ENCODE measurements around the gene CHD9.
A peak's percentile ranks its signal among the peaks of the same experiment; 100 is the strongest.
"Not testable (repeated sequence)": the region's sequence is repeated elsewhere in the genome, so short reads cannot be mapped to it uniquely, and the experiment has no call there.

Gene CHD9

DNA sequence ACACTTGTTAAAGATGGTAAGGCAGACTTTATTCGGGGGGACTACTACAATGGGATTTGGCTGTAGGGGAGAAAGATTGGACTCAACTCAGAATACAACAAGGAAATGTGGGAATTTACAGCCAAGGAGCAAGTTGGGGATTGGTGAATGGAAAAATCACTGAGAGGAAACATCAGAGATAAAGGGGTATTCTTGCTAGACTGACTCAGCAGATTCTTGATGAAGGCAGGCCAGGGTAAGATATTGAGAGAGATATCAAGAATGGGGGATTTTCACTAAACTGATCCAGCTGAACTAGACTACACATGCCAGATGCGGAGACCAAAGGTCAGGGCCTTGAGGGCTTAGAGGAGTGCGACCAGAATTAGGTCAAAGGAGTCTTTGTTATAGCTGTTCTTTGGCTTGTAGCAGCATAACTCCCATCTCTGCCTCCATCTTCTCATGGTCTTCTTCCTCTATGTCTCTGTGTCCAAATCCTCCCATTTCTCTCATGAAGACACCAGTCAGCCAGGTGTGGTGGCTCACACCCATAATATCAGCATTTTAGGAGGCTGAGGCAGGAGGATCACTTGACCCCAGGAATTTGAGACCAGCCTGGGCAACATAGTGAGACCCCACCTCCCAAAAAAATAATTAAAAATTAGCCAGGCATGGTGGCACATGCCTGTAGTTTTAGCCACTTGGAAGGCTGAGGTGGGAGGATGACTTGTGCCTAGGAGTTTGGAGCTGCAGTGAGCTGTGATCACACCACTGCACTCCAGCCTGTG, 19.4 kb upstream of the CHD9 start:
- H3K4me3 ChIP-seq (ENCODE audit: low read depth, low read length): no peak overlapping the region
- no peak for TF ChIP-seq MYC (IDR thresholded peaks at IDR 0.05; ENCODE audit: low read depth, low read length)
- TF ChIP-seq, protein P1, sequence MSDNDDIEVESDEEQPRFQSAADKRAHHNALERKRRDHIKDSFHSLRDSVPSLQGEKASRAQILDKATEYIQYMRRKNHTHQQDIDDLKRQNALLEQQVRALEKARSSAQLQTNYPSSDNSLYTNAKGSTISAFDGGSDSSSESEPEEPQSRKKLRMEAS (IDR thresholded peaks at IDR 0.05; ENCODE audit: low read depth, low read length): no peak
- TF ChIP-seq POLR2A (IDR thresholded peaks at IDR 0.05; ENCODE audit: extremely low read depth, insufficient read length): no peak
- TF ChIP-seq, protein P2, sequence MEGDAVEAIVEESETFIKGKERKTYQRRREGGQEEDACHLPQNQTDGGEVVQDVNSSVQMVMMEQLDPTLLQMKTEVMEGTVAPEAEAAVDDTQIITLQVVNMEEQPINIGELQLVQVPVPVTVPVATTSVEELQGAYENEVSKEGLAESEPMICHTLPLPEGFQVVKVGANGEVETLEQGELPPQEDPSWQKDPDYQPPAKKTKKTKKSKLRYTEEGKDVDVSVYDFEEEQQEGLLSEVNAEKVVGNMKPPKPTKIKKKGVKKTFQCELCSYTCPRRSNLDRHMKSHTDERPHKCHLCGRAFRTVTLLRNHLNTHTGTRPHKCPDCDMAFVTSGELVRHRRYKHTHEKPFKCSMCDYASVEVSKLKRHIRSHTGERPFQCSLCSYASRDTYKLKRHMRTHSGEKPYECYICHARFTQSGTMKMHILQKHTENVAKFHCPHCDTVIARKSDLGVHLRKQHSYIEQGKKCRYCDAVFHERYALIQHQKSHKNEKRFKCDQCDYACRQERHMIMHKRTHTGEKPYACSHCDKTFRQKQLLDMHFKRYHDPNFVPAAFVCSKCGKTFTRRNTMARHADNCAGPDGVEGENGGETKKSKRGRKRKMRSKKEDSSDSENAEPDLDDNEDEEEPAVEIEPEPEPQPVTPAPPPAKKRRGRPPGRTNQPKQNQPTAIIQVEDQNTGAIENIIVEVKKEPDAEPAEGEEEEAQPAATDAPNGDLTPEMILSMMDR (IDR thresholded peaks at IDR 0.05; ENCODE audit: low read depth, low read length): no peak
- DNase-seq (ENCODE audit: low read depth): no peak

DNA sequence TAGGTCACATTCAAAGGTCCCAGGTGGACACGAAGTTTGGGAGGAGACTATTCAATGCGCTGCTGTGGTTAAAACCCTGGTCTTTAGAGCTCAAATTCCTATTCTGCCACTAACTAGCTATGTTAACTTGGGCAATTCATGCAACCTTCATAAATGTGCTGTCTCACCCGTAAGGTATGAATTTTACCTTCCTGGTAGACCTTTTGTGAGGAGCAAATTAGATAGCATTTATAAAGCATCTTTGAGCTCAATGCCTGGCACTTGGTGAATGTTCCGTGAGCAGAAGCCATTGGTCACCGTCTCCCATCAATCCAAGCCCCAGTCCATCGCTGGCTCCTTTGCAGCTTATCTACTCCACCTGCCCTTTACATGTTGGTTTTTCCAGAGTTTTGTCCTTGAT, 18.7 kb upstream of the CHD9 start:
- DNase-seq (ENCODE audit: low read depth): no peak
- TF ChIP-seq, protein P1 (IDR thresholded peaks at IDR 0.05; ENCODE audit: low read depth, low read length): no peak
- no peak for TF ChIP-seq POLR2A (IDR thresholded peaks at IDR 0.05; ENCODE audit: extremely low read depth, insufficient read length)
- TF ChIP-seq, protein P2 (IDR thresholded peaks at IDR 0.05; ENCODE audit: low read depth, low read length): no peak
- TF ChIP-seq MYC (IDR thresholded peaks at IDR 0.05; ENCODE audit: low read depth, low read length): no peak
- H3K4me3 ChIP-seq (ENCODE audit: low read depth, low read length): no peak overlapping the region

DNA sequence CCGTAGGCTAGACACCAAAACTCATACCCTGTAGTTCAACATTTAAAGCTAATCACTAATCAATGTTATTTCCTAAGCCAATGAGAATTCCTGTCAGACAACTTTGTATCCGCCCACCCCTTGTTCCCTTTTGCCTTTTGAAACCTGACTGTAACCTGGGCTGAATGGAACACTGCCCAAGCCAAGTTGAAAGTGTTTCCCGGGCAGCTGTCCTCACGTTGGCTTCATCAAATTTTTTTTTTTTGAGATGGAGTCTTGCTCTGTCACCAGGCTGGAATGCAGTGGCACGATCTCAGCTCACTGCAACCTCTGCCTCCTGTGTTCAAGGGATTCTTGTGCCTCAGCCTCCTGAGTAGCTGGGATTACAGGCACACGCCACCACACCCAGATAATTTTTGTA, 18.1 kb upstream of the CHD9 start:
- DNase-seq (ENCODE audit: low read depth); H3K4me3 ChIP-seq (ENCODE audit: low read depth, low read length): not testable (repeated sequence)

DNA sequence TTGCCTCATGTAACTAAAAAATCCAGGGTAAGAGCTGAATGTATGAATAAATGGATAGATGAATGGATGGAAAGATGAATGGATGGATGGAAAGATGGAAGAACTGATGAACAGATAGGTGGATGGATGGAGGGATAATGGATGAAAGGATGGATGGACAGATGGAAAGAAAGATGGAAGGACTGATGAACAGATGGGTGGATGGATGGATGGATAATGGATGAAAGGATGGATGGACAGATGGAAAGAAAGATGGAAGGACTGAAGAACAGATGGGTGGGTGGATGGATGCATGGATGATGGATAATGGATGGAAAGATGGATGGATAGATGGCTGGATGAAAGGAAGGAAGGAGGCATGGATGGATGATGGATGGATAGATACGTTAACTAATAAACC, 14.0 kb upstream of the CHD9 start:
- no peak for DNase-seq (ENCODE audit: low read depth)
- TF ChIP-seq MYC (IDR thresholded peaks at IDR 0.05; ENCODE audit: low read depth, low read length) (no peak), POLR2A (IDR thresholded peaks at IDR 0.05; ENCODE audit: extremely low read depth, insufficient read length) (no peak)
- TF ChIP-seq, protein P2 (IDR thresholded peaks at IDR 0.05; ENCODE audit: low read depth, low read length): no peak
- TF ChIP-seq, protein P1 (IDR thresholded peaks at IDR 0.05; ENCODE audit: low read depth, low read length): no peak
- no peak overlapping the region for H3K4me3 ChIP-seq (ENCODE audit: low read depth, low read length)

DNA sequence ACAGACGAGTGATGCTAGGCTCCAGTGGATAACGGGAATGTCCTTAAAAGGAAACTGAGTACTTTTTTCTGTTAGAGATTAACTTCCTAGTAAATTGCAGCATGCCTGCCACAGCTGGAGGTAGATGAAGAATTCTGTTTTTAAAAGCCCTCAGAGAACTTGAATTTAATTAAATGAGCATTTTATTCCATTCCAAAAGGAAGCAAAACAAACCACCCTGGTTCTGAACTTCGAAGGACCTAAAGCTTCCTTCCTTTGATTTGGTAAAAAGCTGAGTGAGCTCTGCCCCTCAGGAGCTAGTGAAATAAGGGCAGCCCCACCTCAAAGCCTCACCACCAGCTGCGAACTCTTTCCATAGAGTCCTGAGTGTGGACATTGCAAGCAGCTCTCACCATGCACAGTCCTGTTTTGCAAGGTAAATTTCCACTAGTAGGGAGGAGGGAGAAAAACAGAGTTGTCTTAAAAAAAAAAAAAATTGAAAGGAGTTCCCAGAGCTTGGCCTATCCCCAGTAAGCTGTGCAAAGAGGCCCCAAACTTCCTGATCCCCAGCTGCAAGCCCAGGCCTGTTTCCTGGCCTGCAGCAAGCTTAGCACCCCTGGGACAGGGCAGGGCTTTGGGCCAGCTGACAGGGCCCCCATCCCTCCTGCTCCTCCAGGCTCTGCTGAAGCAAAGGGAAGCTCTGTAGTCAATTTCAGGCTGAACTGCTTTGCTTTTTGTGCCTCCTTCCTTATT, 13.3 kb upstream of the CHD9 start:
- TF ChIP-seq MYC (IDR thresholded peaks at IDR 0.05; ENCODE audit: low read depth, low read length) (no peak), POLR2A (IDR thresholded peaks at IDR 0.05; ENCODE audit: extremely low read depth, insufficient read length) (no peak)
- TF ChIP-seq, protein P1 (IDR thresholded peaks at IDR 0.05; ENCODE audit: low read depth, low read length): no peak
- TF ChIP-seq, protein P2 (IDR thresholded peaks at IDR 0.05; ENCODE audit: low read depth, low read length): no peak
- no peak overlapping the region for H3K4me3 ChIP-seq (ENCODE audit: low read depth, low read length)
- DNase-seq (ENCODE audit: low read depth): peak; percentile 75

DNA sequence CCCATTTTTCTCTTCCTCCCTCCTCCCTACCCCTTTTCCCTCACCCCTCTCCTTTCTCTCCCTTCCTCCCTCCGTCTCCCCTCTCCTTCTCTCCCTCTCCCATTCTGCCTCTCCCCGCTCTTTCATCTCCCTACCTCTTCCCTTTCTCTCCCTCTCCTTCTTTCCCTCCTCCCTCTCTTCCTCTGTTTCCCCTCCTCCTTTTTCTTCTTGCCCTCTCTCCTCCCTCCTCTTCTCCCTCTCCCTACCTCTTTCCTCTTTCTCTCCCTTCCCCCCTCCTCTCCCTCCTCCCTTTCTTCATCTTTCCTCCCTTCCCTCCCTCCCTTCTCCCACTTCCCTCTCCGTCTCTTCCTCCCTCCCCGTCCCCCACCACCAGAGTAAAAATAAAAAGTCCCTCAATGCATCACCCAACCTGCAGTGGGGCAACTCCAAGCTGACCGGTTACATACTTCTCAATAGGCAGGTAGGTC, 12.5 kb upstream of the CHD9 start:
- H3K4me3 ChIP-seq (ENCODE audit: low read depth, low read length): no peak overlapping the region
- DNase-seq (ENCODE audit: low read depth): no peak
- TF ChIP-seq POLR2A (IDR thresholded peaks at IDR 0.05; ENCODE audit: extremely low read depth, insufficient read length) (no peak), MYC (IDR thresholded peaks at IDR 0.05; ENCODE audit: low read depth, low read length) (no peak)
- TF ChIP-seq, protein P1 (IDR thresholded peaks at IDR 0.05; ENCODE audit: low read depth, low read length): no peak
- TF ChIP-seq, protein P2 (IDR thresholded peaks at IDR 0.05; ENCODE audit: low read depth, low read length): no peak
